Breast epithelium (tissue), 4 donors: ENCODE data around the gene LYRM9. TPM values are rescaled to one million over a fixed set of nuclear protein-coding genes. Genes with fewer than 3 reads are reported as not detected.

Experiments
- DNase-seq, 2 donors: peaks; one replicate each; pipeline ENCODE4 v3.0.0-alpha.2; 2019; ENCODE audit warnings: low spot score in 2 of 2
- H3K27ac ChIP-seq, 2 donors: fragments of 200-600 bp; sonication (generic) in 1 of 2; one replicate each; pipeline ENCODE4 v1.5.1; 2016 to 2019; ENCODE audit warnings: mild to moderate bottlenecking in 1 of 2
- H3K27me3 ChIP-seq, 2 donors: fragments of 200-600 bp; sonication (generic) in 1 of 2; one replicate each; pipeline versions ENCODE4 v1.5.1 to v1.6.0; 2017 to 2019; ENCODE audit warnings: control low read depth in 1 of 2, mild to moderate bottlenecking in 1 of 2
- H3K36me3 ChIP-seq: fragments of 200-600 bp; one replicate; pipeline ENCODE4 v1.5.1; 2019
- H3K4me1 ChIP-seq, 2 donors: fragments of 200-600 bp; sonication (generic); one replicate each; pipeline ENCODE4 v1.5.1; 2016 to 2019; ENCODE audit warnings: control low read depth in 1 of 2
- H3K4me3 ChIP-seq, 3 donors: fragments of 200-600 bp; sonication (generic); 1 replicate in 2 of 3; 2 replicates in 1 of 3; pipeline ENCODE4 v1.5.1; 2016 to 2019; ENCODE audit warnings: mild to moderate bottlenecking in 3 of 3, moderate library complexity in 2 of 3
- H3K9me3 ChIP-seq, 2 donors: fragments of 200-600 bp; sonication (generic) in 1 of 2; one replicate each; pipeline ENCODE4 v1.5.1; 2016 to 2019; ENCODE audit warnings: control low read depth in 1 of 2
- CTCF ChIP-seq, 3 donors: fragments of 450-650 bp; IDR thresholded peaks; one replicate each; pipeline ENCODE4 v1.5.1; 2016 to 2017; ENCODE audit warnings: antibody characterized with exemption in 3 of 3, mild to moderate bottlenecking in 3 of 3, moderate library complexity in 3 of 3
- POLR2A ChIP-seq: fragments of 450-650 bp; IDR thresholded peaks from one replicate; pipeline ENCODE4 v1.6.1; 2016; ENCODE audit warnings: antibody characterized with exemption, mild to moderate bottlenecking, moderate library complexity
- POLR2AphosphoS5 ChIP-seq, 3 donors: sonication (generic); formaldehyde crosslinking; IDR thresholded peaks; one replicate each; pipeline ENCODE4 v1.6.1; 2017; ENCODE audit warnings: antibody characterized with exemption in 3 of 3
- intact Hi-C: fragments of 100-400 bp; cut with DNase I; formaldehyde crosslinking; loops from one replicate; pipeline ENCODE4 v1.15.1; 2023; ENCODE audit warnings: low total_unique reads
- total RNA-seq, 3 donors: library from RNA; depleted of rRNA; stranded (reverse); fragments of >200 nt; gene quantifications; one replicate each; pipeline ENCODE4 v1.1.0, GENCODE V29; 2016

Gene LYRM9
- total RNA-seq, 3 donors from 2014 or later, result 23.3 to 31.3 (median 31.2) TPM

- Histone ChIP-seq H3K4me1 (no peaks in the 10 kb centered on the region), H3K27me3 (no peaks in the 10 kb centered on the region), H3K27ac (no peak overlapping the region), H3K36me3 (no peaks in the 10 kb centered on the region), H3K4me3 (no peak overlapping the region), H3K9me3 (no peaks in the 10 kb centered on the region)
- no peak for TF ChIP-seq CTCF (IDR thresholded peaks at IDR 0.05)
- intact Hi-C loops, result no loop called here
- DNase-seq, result no peak
Observed at GRCh38 chr17:27898096-27898495, 4.9 kb upstream of the LYRM9 start.

DNA sequence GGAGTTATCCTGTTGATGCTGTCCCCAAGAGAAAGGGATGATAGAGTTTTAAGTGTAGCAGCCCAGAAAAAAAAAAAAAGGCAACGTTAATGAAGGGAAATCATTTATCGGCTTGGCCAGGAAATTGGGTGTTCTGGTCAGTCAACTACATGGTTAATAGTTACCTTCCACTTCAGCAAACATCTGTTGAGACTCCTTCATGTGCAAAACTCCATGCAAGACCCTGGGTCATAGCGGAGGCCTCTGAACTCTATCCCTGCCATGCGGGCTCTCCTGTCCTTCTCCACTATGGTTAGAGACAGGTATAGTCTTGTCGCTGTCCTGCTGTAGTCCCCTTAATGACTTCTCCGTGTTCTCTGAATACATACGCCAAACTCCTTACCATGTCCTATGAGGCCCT lies 3.5 kb upstream of the LYRM9 start:
- Histone ChIP-seq H3K9me3 (no peaks in the 10 kb centered on the region), H3K27ac (no peak overlapping the region), H3K36me3 (no peaks in the 10 kb centered on the region), H3K27me3 (no peaks in the 10 kb centered on the region), H3K4me1 (no peaks in the 10 kb centered on the region), H3K4me3 (no peak overlapping the region)
- TF ChIP-seq CTCF (IDR thresholded peaks at IDR 0.05), result no peak
- TF ChIP-seq POLR2AphosphoS5 (IDR thresholded peaks at IDR 0.05), result no peak
- intact Hi-C loops, result no loop called here
- no peak for DNase-seq

GRCh38 chr17:27895940-27896535 lies 2.9 kb upstream of the LYRM9 start:
- Histone ChIP-seq H3K4me3 (no peak overlapping the region), H3K9me3 (no peaks in the 10 kb centered on the region), H3K36me3 (no peaks in the 10 kb centered on the region), H3K27ac (no peak overlapping the region), H3K27me3 (no peaks in the 10 kb centered on the region), H3K4me1 (no peaks in the 10 kb centered on the region)
- TF ChIP-seq POLR2A, result no peak
- TF ChIP-seq CTCF (IDR thresholded peaks at IDR 0.05), result no peak
- TF ChIP-seq POLR2AphosphoS5 (IDR thresholded peaks at IDR 0.05), result no peak
- DNase-seq, result no peak
- intact Hi-C loops, result no loop called here

- TF ChIP-seq POLR2AphosphoS5 (IDR thresholded peaks at IDR 0.05) (no peak), POLR2A (no peak), CTCF (IDR thresholded peaks at IDR 0.05) (no peak)
- Histone ChIP-seq H3K4me1 (no peaks in the 10 kb centered on the region), H3K9me3 (no peaks in the 10 kb centered on the region), H3K27me3 (no peaks in the 10 kb centered on the region), H3K4me3 (no peak overlapping the region), H3K36me3 (no peaks in the 10 kb centered on the region), H3K27ac (no peak overlapping the region)
- no peak for DNase-seq
- intact Hi-C loops, result no loop called here
Observed at GRCh38 chr17:27895123-27895895, 2.1 kb upstream of the LYRM9 start.

DNA sequence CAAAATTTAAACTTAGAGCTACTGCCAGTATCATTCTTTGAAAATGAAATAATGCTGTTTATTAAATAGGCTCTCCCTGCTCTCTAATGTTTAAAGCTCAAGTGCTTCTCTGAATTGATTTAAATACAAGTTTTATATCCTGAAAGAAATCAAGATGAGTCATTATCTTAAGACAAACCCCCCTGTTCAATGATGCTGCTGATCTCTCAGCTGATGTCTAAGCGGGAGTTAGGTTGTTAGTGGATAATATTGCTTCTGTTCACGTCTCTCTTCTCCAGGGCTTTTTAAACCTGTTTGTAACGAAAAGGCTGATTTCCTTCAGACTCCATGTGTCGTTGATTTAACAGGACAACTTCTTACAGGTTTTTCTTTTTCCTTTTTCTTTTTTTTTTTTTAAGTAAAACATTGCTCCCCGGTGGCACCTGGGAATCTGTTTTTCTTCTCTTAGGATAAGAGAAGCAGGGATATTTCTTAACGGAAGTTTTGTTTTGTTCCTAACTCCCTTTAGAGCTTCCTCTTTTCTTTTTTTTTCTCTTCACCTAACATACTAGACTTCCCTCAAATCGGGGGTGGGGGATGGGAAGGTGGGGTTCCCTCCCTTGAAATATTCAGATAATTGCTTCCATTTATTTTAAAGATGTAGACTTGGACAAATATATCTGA lies 807 bp upstream of the LYRM9 start:
- TF ChIP-seq CTCF (IDR thresholded peaks at IDR 0.05) (no peak), POLR2AphosphoS5 (IDR thresholded peaks at IDR 0.05) (no peak), POLR2A (no peak)
- Histone ChIP-seq H3K27me3 (no peaks in the 10 kb centered on the region), H3K4me3 (peak overlapping the region; percentile 71 to 80 (median 78)), H3K36me3 (no peaks in the 10 kb centered on the region), H3K9me3 (no peaks in the 10 kb centered on the region), H3K4me1 (no peaks in the 10 kb centered on the region), H3K27ac (no peak overlapping the region)
- intact Hi-C loops, result no loop called here
- no peak for DNase-seq
